Measurements from ENCODE around the gene TRAF1. TPM values are rescaled to one million over a fixed set of nuclear protein-coding genes. Genes with fewer than 3 reads are reported as not detected.

TRAF1 gene
- total and polyA plus RNA-seq, 2 donors (not counting 1 experiment from before 2014, with no cell fraction given) = 12.2 to 19.5 TPM

- H3K4me3 Mint-ChIP-seq = no peak overlapping the region
- H3K4me2 ChIP-seq (replicated peaks; ENCODE audit: low read depth, low read length, poor library complexity, severe bottlenecking) = no peak overlapping the region
- TF ChIP-seq EZH2 (IDR thresholded peaks at IDR 0.05; ENCODE audit: borderline replicate concordance, insufficient read depth, low read depth, low read length, poor library complexity, severe bottlenecking) (no peak), CTCF (IDR thresholded peaks at IDR 0.05) (no peak)
- peaks cover 0 to 6% of the 10 kb centered on the region in 2 donors for H3K4me1 ChIP-seq (ENCODE audit: control insufficient read depth in 2 of 2, insufficient read depth in 2 of 2, low read length in 2 of 2)
- H3K27ac ChIP-seq (ENCODE audit: low read length in 2 of 2) = no peak overlapping the region
- H3K36me3 ChIP-seq (replicated peaks in 1 of 2; ENCODE audit: control extremely low read depth in 1 of 2, control insufficient read depth in 1 of 2, extremely low read depth in 1 of 2, insufficient read depth in 2 of 2, low read length in 1 of 2) = peaks cover 0 to 20% of the 10 kb centered on the region in 2 experiments
- H3K79me2 ChIP-seq (ENCODE audit: control insufficient read depth, insufficient read depth, low read length) = peaks cover 10% of the 10 kb centered on the region
- no peaks in the 10 kb centered on the region for H3K9me3 Mint-ChIP-seq (ENCODE audit: insufficient read depth)
- DNase-seq (no peak), ATAC-seq (ENCODE audit: low read depth) (no peak)
- POLR2A ChIA-PET = no interaction called here
- H3K27ac Mint-ChIP-seq = no peak overlapping the region
- H3K4me3 ChIP-seq (ENCODE audit: control extremely low read depth in 1 of 5, extremely low read depth in 1 of 5, insufficient read depth in 1 of 5, low read depth in 2 of 5, low read length in 4 of 5) = no peak overlapping the region
- 100% methylated on average over 7 of the region's 7 CpGs for WGBS (ENCODE audit: insufficient coverage)
- H4K20me1 ChIP-seq (ENCODE audit: control insufficient read depth, insufficient read depth, low read length, poor library complexity, severe bottlenecking) = no peaks in the 10 kb centered on the region
- intact Hi-C loops (cut with micrococcal nuclease) = no loop called here
- no peak overlapping the region for H3K9ac ChIP-seq (ENCODE audit: low read length)
- CTCF ChIA-PET = no interaction called here
- H3K9me3 ChIP-seq (ENCODE audit: control extremely low read depth in 1 of 3, control insufficient read depth in 2 of 3, insufficient read depth in 1 of 3, low read length in 2 of 3) = no peaks in the 10 kb centered on the region
- no peaks in the 10 kb centered on the region for H3K27me3 Mint-ChIP-seq
- H3K4me1 Mint-ChIP-seq = peaks cover 4% of the 10 kb centered on the region
- no peak overlapping the region for H2AFZ ChIP-seq (ENCODE audit: insufficient read depth, low read depth, low read length, poor library complexity, severe bottlenecking)
- no peaks in the 10 kb centered on the region for H3K27me3 ChIP-seq (replicated peaks in 1 of 4; ENCODE audit: control extremely low read depth in 1 of 4, control insufficient read depth in 3 of 4, insufficient read depth in 4 of 4, low read length in 3 of 4)
Observed at GRCh38 chr9:120857481-120857880, 69.1 kb downstream of the TRAF1 start.

- no peak overlapping the region for H3K27ac Mint-ChIP-seq
Observed at GRCh38 chr9:120856700-120857099, 69.9 kb downstream of the TRAF1 start.

More at GRCh38 chr9:120856700-120857099, 69.9 kb downstream of the TRAF1 start:
- Mint-ChIP-seq H3K27me3 (no peaks in the 10 kb centered on the region), H3K9me3 (ENCODE audit: insufficient read depth) (no peaks in the 10 kb centered on the region), H3K4me3 (no peak overlapping the region), H3K4me1 (peaks cover 4% of the 10 kb centered on the region)
- H3K9ac ChIP-seq (ENCODE audit: low read length) = no peak overlapping the region
- H3K4me3 ChIP-seq (ENCODE audit: control extremely low read depth in 1 of 5, extremely low read depth in 1 of 5, insufficient read depth in 1 of 5, low read depth in 2 of 5, low read length in 4 of 5) = no peak overlapping the region
- DNase-seq (no peak), ATAC-seq (ENCODE audit: low read depth) (no peak)
- ChIA-PET POLR2A (interaction anchor here (0.6 kb wide), 1 partner anchor 16 kb away, joined by 5 read pairs; no protein-coding TSS in a partner anchor), CTCF (no interaction called here)
- WGBS (ENCODE audit: insufficient coverage) = 85% methylated on average over 3 of the region's 4 CpGs
- peaks cover 3 to 22% of the 10 kb centered on the region in 2 experiments for H3K36me3 ChIP-seq (replicated peaks in 1 of 2; ENCODE audit: control extremely low read depth in 1 of 2, control insufficient read depth in 1 of 2, extremely low read depth in 1 of 2, insufficient read depth in 2 of 2, low read length in 1 of 2)
- peaks cover 11% of the 10 kb centered on the region for H3K79me2 ChIP-seq (ENCODE audit: control insufficient read depth, insufficient read depth, low read length)
- no peaks in the 10 kb centered on the region for H4K20me1 ChIP-seq (ENCODE audit: control insufficient read depth, insufficient read depth, low read length, poor library complexity, severe bottlenecking)
- H3K4me1 ChIP-seq (ENCODE audit: control insufficient read depth in 2 of 2, insufficient read depth in 2 of 2, low read length in 2 of 2) = peaks cover 0 to 6% of the 10 kb centered on the region in 2 donors
- no peaks in the 10 kb centered on the region for H3K9me3 ChIP-seq (ENCODE audit: control extremely low read depth in 1 of 3, control insufficient read depth in 2 of 3, insufficient read depth in 1 of 3, low read length in 2 of 3)
- intact Hi-C loops (cut with micrococcal nuclease) = no loop called here
- no peaks in the 10 kb centered on the region for H3K27me3 ChIP-seq (replicated peaks in 1 of 4; ENCODE audit: control extremely low read depth in 1 of 4, control insufficient read depth in 3 of 4, insufficient read depth in 4 of 4, low read length in 3 of 4)
- no peak for TF ChIP-seq EZH2 (IDR thresholded peaks at IDR 0.05; ENCODE audit: borderline replicate concordance, insufficient read depth, low read depth, low read length, poor library complexity, severe bottlenecking)
- TF ChIP-seq CTCF (IDR thresholded peaks at IDR 0.05) = no peak
- no peak overlapping the region for H2AFZ ChIP-seq (ENCODE audit: insufficient read depth, low read depth, low read length, poor library complexity, severe bottlenecking)
- no peak overlapping the region for H3K27ac ChIP-seq (ENCODE audit: low read length in 2 of 2)
- H3K4me2 ChIP-seq (replicated peaks; ENCODE audit: low read depth, low read length, poor library complexity, severe bottlenecking) = no peak overlapping the region

All from B cell (primary cell).